Liver (tissue), 3 donors: ENCODE data around the gene TLE2.

Experiments used
- ATF3 ChIP-seq: IDR thresholded peaks from 2 replicates; pipeline ENCODE4 v1.6.1; 2016; ENCODE audit warnings: antibody characterized with exemption
- FOXA1 ChIP-seq: IDR thresholded peaks from 2 replicates; pipeline ENCODE4 v1.6.1; 2016; ENCODE audit warnings: antibody characterized with exemption
- GABPA ChIP-seq, 2 donors: IDR thresholded peaks in 1 of 2; conservative IDR thresholded peaks in 1 of 2; 2 replicates each; pipeline ENCODE4 v1.6.1; 2016; ENCODE audit warnings: antibody characterized with exemption in 2 of 2, mild to moderate bottlenecking in 1 of 2, moderate library complexity in 1 of 2
- HNF4G ChIP-seq: IDR thresholded peaks from 2 replicates; pipeline ENCODE4 v1.6.1; 2016; ENCODE audit warnings: antibody characterized with exemption
- JUND ChIP-seq, 2 donors: IDR thresholded peaks; 2 replicates each; pipeline ENCODE4 v1.6.1; 2016; ENCODE audit warnings: antibody characterized with exemption in 2 of 2
- RAD21 ChIP-seq, 2 donors: IDR thresholded peaks; 2 replicates each; pipeline ENCODE4 v1.6.1; 2016; ENCODE audit warnings: antibody characterized with exemption in 2 of 2, mild to moderate bottlenecking in 2 of 2
- REST ChIP-seq: IDR thresholded peaks from 2 replicates; pipeline ENCODE4 v1.6.1; 2016; ENCODE audit warnings: antibody characterized with exemption, mild to moderate bottlenecking
- SP1 ChIP-seq: IDR thresholded peaks from 2 replicates; pipeline ENCODE4 v1.6.1; 2018; ENCODE audit warnings: antibody characterized with exemption, mild to moderate bottlenecking
- TAF1 ChIP-seq: conservative IDR thresholded peaks from 2 replicates; pipeline ENCODE4 v1.6.1; 2016; ENCODE audit warnings: antibody characterized with exemption, mild to moderate bottlenecking
- YY1 ChIP-seq: IDR thresholded peaks from 2 replicates; pipeline ENCODE4 v1.6.1; 2016; ENCODE audit warnings: antibody characterized with exemption, mild to moderate bottlenecking
- TF ChIP-seq, protein P1 (sequence below): fragments of 150-350 bp; IDR thresholded peaks from 2 replicates; pipeline ENCODE4 v1.5.1; 2017; ENCODE audit warnings: improper control_type of control experiment, low read depth, low read length; ENCODE audit not compliant: missing input control
- TF ChIP-seq, protein P2 (sequence below): IDR thresholded peaks from 2 replicates; pipeline ENCODE4 v1.6.1; 2016; ENCODE audit warnings: antibody characterized with exemption
- donor health status: healthy.
- donor health status: healthy.

DNA sequence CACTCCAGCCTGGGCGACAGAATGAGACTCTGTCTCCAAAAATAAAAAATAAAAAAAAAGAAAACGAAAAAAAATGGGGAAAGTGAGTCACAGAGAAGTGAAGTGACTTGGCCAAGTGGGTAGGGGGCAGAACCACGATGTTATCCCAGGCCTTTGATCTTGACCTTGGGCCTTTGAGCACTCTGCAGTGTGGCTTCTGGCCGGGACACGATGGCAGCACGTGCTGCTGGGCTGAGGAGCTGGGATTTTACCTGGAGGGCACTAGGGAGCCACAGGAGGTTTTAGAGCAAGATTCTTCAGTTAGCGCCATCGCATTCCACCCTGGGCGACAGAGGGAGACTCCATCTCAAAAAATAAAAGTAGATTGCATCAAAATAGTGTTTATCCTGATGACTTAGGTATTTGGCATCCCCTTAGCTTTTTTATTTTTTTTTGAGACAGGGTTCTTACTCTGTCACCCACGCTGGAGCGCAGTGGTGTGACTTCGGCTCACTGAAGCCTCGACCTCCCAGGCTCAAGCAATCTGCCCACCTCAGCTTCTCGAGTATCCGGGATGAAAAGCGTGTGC is 37.5 kb upstream of the TLE2 start:
- TF ChIP-seq, protein P1, sequence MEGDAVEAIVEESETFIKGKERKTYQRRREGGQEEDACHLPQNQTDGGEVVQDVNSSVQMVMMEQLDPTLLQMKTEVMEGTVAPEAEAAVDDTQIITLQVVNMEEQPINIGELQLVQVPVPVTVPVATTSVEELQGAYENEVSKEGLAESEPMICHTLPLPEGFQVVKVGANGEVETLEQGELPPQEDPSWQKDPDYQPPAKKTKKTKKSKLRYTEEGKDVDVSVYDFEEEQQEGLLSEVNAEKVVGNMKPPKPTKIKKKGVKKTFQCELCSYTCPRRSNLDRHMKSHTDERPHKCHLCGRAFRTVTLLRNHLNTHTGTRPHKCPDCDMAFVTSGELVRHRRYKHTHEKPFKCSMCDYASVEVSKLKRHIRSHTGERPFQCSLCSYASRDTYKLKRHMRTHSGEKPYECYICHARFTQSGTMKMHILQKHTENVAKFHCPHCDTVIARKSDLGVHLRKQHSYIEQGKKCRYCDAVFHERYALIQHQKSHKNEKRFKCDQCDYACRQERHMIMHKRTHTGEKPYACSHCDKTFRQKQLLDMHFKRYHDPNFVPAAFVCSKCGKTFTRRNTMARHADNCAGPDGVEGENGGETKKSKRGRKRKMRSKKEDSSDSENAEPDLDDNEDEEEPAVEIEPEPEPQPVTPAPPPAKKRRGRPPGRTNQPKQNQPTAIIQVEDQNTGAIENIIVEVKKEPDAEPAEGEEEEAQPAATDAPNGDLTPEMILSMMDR, result no peak
- TF ChIP-seq TAF1 (no peak), GABPA (IDR thresholded peaks at IDR 0.05 in 1 of 2, conservative IDR thresholded peaks at IDR 0.05 in 1 of 2) (no peak), FOXA1 (no peak), SP1 (no peak), JUND (IDR thresholded peaks at IDR 0.05) (no peak), RAD21 (IDR thresholded peaks at IDR 0.05) (no peak), YY1 (no peak), REST (no peak), ATF3 (no peak), HNF4G (no peak)
- TF ChIP-seq, protein P2, sequence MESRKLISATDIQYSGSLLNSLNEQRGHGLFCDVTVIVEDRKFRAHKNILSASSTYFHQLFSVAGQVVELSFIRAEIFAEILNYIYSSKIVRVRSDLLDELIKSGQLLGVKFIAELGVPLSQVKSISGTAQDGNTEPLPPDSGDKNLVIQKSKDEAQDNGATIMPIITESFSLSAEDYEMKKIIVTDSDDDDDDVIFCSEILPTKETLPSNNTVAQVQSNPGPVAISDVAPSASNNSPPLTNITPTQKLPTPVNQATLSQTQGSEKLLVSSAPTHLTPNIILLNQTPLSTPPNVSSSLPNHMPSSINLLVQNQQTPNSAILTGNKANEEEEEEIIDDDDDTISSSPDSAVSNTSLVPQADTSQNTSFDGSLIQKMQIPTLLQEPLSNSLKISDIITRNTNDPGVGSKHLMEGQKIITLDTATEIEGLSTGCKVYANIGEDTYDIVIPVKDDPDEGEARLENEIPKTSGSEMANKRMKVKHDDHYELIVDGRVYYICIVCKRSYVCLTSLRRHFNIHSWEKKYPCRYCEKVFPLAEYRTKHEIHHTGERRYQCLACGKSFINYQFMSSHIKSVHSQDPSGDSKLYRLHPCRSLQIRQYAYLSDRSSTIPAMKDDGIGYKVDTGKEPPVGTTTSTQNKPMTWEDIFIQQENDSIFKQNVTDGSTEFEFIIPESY, result no peak
